ENCODE results near the gene ZC3H7B. TPM values are rescaled to one million over a fixed set of nuclear protein-coding genes. Genes with fewer than 3 reads are reported as not detected.
"Not testable (repeated sequence)": the region's sequence is repeated elsewhere in the genome, so short reads cannot be mapped to it uniquely, and the experiment has no call there.

The ZC3H7B gene, protein sequence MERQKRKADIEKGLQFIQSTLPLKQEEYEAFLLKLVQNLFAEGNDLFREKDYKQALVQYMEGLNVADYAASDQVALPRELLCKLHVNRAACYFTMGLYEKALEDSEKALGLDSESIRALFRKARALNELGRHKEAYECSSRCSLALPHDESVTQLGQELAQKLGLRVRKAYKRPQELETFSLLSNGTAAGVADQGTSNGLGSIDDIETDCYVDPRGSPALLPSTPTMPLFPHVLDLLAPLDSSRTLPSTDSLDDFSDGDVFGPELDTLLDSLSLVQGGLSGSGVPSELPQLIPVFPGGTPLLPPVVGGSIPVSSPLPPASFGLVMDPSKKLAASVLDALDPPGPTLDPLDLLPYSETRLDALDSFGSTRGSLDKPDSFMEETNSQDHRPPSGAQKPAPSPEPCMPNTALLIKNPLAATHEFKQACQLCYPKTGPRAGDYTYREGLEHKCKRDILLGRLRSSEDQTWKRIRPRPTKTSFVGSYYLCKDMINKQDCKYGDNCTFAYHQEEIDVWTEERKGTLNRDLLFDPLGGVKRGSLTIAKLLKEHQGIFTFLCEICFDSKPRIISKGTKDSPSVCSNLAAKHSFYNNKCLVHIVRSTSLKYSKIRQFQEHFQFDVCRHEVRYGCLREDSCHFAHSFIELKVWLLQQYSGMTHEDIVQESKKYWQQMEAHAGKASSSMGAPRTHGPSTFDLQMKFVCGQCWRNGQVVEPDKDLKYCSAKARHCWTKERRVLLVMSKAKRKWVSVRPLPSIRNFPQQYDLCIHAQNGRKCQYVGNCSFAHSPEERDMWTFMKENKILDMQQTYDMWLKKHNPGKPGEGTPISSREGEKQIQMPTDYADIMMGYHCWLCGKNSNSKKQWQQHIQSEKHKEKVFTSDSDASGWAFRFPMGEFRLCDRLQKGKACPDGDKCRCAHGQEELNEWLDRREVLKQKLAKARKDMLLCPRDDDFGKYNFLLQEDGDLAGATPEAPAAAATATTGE
- total RNA-seq = 10 to 100 TPM; 41.7 to 42.1 TPM

DNA sequence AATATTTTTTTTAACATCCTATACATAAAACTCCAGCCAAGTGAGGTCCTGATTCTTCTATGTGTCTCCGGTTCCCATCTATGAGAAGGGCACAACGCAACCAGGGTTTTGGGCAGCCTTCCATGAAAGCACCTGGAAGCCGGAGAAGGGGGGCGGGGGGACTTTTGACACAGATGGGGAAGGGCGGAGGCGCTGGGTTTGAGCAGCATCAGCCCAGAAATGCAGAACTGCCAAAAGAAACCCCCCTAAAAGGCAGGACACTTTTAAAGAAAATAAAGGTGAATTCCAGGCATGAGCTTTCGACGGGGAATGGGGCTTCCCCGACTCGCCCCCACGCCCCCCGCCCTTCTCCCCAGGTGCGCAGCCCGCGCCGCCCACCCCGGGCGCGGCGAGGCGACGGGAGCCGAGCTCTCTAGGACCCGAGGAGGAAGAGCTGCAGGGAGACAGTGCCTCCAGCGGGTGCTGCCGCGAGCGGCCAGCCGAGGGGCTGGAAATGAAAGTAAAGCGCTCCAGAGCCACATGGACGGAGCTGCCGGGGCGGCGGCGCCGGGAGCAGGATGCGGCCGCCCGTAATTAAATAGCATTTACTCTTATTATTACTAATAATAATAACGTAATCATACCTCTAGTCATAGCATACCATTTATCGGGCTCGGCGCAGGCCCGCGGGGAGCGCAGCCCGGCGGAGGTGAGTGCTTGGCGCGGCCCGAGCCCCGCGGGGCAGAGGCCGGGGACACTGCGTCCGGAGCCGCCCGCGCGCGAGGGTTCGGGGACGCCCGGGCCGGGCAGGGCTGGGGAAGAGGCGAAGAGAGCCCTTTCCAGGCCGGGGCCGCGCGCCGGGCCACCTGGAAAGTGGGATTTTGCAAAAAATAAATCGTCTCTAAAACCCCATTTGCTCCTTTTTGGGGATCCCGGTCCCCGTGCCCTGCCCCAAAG is at the start of gene ZC3H7B:
ZC3H7B (plus strand) TSS at position 441 of the 936 bp plus-strand sequence. CDS start 19,136 bp downstream, outside the sequence.
- peaks cover 29% of the 10 kb centered on the region for H3K4me1 Mint-ChIP-seq
- CTCF ChIA-PET = interaction anchor here (0.7 to 1.5 kb wide), 6 partner anchors 14 to 288 kb away, joined by 3 to 11 read pairs (median 4); partner anchors contain the start of genes ACO2, PHF5A, PMM1 and RANGAP1
- peak within 1 kb of the TSS; percentile 72 for H3K27ac Mint-ChIP-seq
- H3K4me3 Mint-ChIP-seq = peak within 1 kb of the TSS; percentile 74
- peaks cover 7% of the 10 kb centered on the region for H3K36me3 Mint-ChIP-seq (ENCODE audit: low read depth)
- no peaks in the 10 kb centered on the region for H3K27me3 Mint-ChIP-seq
- peak; percentile 87 for DNase-seq
- POLR2A ChIA-PET = interaction anchor here (0.7 to 8.4 kb wide), 13 partner anchors 9 to 349 kb away, joined by 3 to 117 read pairs (median 3); partner anchors contain the start of genes ACO2, EP300, PHF5A and PMM1
- H3K9me3 Mint-ChIP-seq = no peaks in the 10 kb centered on the region

DNA sequence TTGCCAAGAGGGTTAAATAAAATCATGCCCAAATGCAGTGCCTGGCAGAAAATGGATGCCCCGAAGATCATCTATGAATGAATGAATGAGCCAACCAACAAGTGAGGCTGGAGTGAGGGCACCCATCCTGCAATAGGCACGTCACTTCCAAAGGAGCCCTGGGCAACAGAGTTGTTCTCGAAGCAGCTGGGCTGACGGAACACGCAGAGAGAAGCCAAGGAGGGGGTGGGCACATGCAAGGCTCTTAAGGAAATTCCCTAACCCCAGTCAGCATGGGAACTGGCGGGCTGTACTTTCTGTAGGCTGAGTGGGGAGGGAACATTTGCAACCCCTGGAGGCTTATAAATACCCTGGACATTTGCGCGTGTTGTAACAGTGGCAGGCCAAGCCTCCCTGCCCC is 49.0 kb upstream of the ZC3H7B start:
- Mint-ChIP-seq H3K9me3 (no peaks in the 10 kb centered on the region), H3K27me3 (no peaks in the 10 kb centered on the region), H3K4me3 (no peak overlapping the region), H3K4me1 (no peaks in the 10 kb centered on the region), H3K36me3 (ENCODE audit: low read depth) (peaks cover 73% of the 10 kb centered on the region), H3K27ac (no peak overlapping the region)
- ChIA-PET CTCF (interaction anchor here (0.7 kb wide), 1 partner anchor 15 kb away, joined by 3 read pairs; no protein-coding TSS in a partner anchor), POLR2A (interaction anchor here (0.9 to 1.3 kb wide), 2 partner anchors 11 to 13 kb away, joined by 3 read pairs; partner anchors contain the start of gene CHADL)
- DNase-seq = no peak

DNA sequence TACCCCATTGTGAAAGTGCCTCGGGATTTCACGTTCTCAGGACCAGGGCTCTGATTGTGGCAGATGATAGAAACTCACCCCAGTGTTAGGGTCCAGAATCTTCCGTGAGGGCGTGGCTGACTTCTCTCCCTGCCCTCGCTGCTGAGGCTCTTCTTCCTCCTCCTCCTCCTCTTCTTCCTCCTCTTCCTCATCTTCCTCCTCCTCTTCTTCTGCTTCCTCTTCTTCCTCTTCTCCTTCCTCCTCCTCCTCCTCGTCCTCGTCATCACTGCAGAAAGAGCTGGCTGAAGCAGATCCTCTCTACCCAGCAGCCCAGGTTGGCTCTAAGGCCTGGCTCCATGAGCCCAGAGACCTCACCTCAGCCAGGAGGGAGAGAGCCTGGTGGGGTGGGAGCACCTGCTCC is 47.1 kb upstream of the ZC3H7B start:
- Mint-ChIP-seq H3K27ac (no peak overlapping the region), H3K4me1 (no peaks in the 10 kb centered on the region), H3K4me3 (no peak overlapping the region), H3K9me3 (no peaks in the 10 kb centered on the region), H3K27me3 (no peaks in the 10 kb centered on the region), H3K36me3 (ENCODE audit: low read depth) (peaks cover 84% of the 10 kb centered on the region)
- ChIA-PET POLR2A (no interaction called here), CTCF (interaction anchor here (1.1 kb wide), 1 partner anchor 9 kb away, joined by 3 read pairs; no protein-coding TSS in a partner anchor)
- no peak for DNase-seq

DNA sequence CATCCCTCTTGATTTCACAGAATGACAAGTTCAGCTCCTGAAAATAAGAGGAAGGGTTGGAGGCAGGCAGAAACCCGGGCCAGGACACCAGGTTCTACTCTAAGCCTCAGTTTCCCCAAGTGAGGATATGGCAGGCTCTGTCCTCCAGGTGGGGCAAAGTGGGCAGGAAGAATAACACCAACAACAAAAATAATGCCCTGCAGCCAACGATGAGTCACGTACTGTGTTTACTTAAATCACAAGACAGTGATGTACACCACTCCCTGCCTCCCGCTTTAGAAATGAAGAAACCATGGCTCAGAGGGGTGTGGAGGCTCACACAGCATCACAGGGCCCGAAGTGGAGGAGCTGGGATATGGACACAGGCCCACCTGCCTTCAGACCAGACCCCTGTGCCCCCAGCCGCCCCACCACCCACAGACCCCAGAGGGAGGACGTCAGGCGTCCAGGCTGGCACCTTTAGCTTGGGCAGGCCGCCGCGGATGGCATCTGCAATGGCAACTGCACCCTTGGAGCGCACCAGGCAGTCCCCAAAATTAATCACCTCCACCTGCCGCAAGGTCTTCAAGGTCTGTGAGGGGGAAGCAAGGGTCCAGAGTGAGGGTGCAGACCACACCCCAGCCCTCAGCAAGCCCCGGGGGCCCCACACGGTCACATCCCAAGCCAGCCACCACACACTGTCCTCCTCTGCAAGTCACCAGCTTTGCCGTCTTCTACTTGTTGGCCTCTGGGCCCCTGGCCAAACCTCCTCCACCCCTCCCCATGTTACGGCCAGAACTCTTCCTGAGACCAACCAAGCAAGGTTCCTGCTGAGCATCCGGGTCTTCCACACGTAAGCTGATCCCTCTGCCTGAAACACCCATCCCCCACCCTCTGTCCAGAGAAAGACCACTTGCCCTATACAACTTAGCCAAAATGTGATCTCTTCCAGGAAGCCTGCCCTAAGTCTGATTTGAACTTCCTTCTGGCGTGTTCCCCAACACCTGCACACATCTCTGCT is 44.8 kb upstream of the ZC3H7B start:
- ChIA-PET CTCF (interaction anchor here (1.3 to 1.8 kb wide), 2 partner anchors 19 to 334 kb away, joined by 3 to 4 read pairs; no protein-coding TSS in a partner anchor), POLR2A (interaction anchor here (0.9 kb wide), 1 partner anchor 29 kb away, joined by 4 read pairs; the partner anchor contains the start of gene RANGAP1)
- DNase-seq = no peak
- Mint-ChIP-seq H3K27me3 (no peaks in the 10 kb centered on the region), H3K4me1 (no peaks in the 10 kb centered on the region), H3K36me3 (ENCODE audit: low read depth) (peaks cover 81% of the 10 kb centered on the region), H3K9me3 (no peaks in the 10 kb centered on the region), H3K4me3 (no peak overlapping the region), H3K27ac (no peak overlapping the region)

DNA sequence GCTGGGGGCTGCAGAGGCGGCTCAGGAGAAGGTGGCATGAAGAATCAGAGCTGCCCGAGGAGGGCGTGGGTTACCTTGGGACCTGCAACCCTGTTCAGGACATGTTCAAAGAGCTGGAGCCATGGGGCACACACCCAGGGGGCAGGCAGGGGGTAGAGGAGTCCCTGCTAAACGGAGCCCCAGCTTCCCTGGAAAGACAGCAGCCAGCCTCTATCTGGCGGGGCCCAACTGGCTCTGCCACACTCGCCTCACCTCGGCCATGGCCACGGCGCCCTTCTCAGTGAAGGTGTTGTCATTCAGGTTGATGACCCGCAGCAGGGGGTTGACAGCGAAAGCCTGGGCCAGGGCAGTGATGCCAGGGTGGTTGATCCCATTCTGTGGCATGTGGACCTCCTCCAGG is 43.6 kb upstream of the ZC3H7B start:
- CTCF ChIA-PET = interaction anchor here (0.8 to 1.8 kb wide), 3 partner anchors 20 to 335 kb away, joined by 3 to 4 read pairs (median 3); no protein-coding TSS in a partner anchor
- H3K27me3 Mint-ChIP-seq = no peaks in the 10 kb centered on the region

DNA sequence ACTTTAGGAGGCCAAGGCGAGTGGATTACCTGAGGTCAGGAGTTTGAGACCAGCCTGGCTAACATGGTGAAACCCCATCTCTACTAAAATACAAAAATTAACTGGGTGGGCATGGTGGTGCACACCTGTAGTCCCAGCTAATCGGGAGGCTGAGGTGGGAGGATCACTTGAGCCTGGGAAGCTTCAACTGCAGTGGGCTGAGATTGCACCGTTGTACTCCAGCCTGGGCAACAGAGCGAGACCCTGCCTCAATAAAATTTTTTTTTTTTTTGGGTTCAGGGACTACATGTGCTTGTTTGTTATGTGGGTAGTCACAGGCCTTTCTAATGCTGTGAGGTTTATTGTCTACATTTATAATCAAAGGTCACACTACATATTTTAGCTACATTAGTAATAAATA is 41.6 kb upstream of the ZC3H7B start:
- CTCF ChIA-PET, H3K4me3 Mint-ChIP-seq, DNase-seq, H3K27ac Mint-ChIP-seq, H3K27me3 Mint-ChIP-seq, H3K9me3 Mint-ChIP-seq, H3K4me1 Mint-ChIP-seq, POLR2A ChIA-PET: not testable (repeated sequence)
- peaks cover 85% of the 10 kb centered on the region for H3K36me3 Mint-ChIP-seq (ENCODE audit: low read depth)

More for the DNA sequence above, 43.6 kb upstream of the ZC3H7B start:
- no peaks in the 10 kb centered on the region for H3K9me3 Mint-ChIP-seq
- no peak overlapping the region for H3K27ac Mint-ChIP-seq
- H3K4me1 Mint-ChIP-seq = no peaks in the 10 kb centered on the region
- no peak for DNase-seq
- POLR2A ChIA-PET = no interaction called here
- H3K36me3 Mint-ChIP-seq (ENCODE audit: low read depth) = peaks cover 81% of the 10 kb centered on the region
- H3K4me3 Mint-ChIP-seq = no peak overlapping the region

DNA sequence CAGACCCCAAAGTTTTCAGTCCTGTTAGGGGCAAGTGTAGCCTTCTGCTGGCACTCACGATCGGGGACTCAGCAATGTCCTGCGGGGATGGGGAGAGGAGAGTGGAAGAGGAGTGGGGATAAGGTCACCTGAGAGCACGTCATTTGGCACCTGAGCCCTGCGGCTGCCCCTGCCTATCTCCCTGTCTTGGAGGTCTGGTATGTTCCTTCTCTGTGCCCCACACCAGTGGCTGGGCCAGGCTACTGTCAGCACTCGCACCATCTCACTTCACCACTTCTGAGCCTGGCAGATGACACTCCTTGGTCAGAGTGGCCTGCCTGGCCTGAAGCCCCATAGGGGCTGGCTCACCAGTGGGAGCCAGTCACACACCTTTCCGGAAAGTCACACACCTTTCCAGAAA is 40.5 kb upstream of the ZC3H7B start:
- no peak for DNase-seq
- Mint-ChIP-seq H3K9me3 (no peaks in the 10 kb centered on the region), H3K4me1 (no peaks in the 10 kb centered on the region), H3K27me3 (no peaks in the 10 kb centered on the region), H3K27ac (no peak overlapping the region), H3K36me3 (ENCODE audit: low read depth) (peaks cover 80% of the 10 kb centered on the region), H3K4me3 (no peak overlapping the region)
- CTCF ChIA-PET = no interaction called here
- POLR2A ChIA-PET = no interaction called here

DNA sequence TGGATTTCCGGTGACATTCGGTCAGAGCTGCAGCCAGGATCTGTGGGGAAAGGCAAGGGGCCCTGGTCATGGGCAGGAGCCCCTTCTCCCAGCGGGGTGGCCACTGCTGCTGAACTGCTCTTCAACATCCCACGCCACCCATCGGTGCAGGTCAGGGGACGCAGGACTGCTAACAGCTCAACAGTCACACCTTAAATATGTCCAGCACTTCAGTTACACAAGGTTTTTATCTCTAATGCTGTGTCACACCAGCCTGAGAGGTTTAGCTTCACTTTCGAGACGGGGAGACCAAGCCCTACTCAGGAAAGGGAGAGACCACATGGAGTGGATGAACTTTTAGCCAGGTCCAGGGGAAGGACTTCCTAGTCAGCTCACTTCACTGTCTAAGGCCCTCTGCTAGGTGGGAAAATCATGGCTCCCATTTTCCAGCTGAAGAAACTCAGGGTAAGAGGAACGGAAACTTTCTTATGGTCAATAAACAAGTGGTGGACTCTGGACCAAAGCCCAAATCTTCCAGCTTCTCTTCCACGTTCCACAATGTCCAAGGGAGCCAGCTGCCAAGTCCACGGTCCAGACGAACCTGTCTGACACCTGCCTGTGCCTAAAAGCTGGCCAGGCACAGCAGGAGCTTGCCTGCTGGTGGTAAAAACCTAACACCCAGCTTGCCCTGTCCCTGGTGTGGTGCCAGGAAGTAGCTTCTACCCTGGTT is 39.6 kb upstream of the ZC3H7B start:
- CTCF ChIA-PET = no interaction called here

DNA sequence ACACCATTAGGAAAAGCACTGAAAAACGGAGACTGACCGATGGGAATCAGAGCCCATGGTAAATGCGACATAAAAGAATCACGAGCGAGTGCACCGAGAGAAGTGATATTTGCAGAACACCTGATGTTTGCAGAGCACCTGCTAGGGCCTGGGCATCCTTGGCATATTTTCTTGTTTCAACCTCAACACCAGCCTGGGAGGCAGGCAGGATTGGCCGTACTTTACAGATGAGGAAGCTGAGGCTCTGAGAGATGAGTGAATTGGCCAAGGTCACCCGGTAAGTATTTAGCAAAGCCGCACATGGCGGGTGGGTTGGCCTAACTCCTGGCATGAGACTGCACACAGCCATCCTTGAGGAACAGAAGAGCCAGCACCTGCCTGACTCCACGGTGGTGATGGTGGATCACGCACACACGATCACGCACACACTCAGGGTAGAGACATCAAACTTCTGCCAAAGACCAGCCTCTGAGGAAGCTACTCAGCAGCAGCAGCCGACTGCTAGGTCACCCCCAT is 39.0 kb upstream of the ZC3H7B start:
- Mint-ChIP-seq H3K9me3 (no peaks in the 10 kb centered on the region), H3K4me3 (no peak overlapping the region), H3K4me1 (peaks cover 1% of the 10 kb centered on the region), H3K27me3 (no peaks in the 10 kb centered on the region), H3K36me3 (ENCODE audit: low read depth) (peaks cover 80% of the 10 kb centered on the region), H3K27ac (no peak overlapping the region)
- ChIA-PET POLR2A (interaction anchor here (2.4 kb wide), 1 partner anchor 13 kb away, joined by 11 read pairs; no protein-coding TSS in a partner anchor), CTCF (no interaction called here)
- no peak for DNase-seq

More for the DNA sequence above, 39.6 kb upstream of the ZC3H7B start:
- no peaks in the 10 kb centered on the region for H3K9me3 Mint-ChIP-seq
- H3K4me1 Mint-ChIP-seq = peaks cover 1% of the 10 kb centered on the region
- H3K36me3 Mint-ChIP-seq (ENCODE audit: low read depth) = peaks cover 82% of the 10 kb centered on the region
- no peak overlapping the region for H3K4me3 Mint-ChIP-seq
- DNase-seq = no peak
- POLR2A ChIA-PET = no interaction called here
- H3K27me3 Mint-ChIP-seq = no peaks in the 10 kb centered on the region
- no peak overlapping the region for H3K27ac Mint-ChIP-seq

DNA sequence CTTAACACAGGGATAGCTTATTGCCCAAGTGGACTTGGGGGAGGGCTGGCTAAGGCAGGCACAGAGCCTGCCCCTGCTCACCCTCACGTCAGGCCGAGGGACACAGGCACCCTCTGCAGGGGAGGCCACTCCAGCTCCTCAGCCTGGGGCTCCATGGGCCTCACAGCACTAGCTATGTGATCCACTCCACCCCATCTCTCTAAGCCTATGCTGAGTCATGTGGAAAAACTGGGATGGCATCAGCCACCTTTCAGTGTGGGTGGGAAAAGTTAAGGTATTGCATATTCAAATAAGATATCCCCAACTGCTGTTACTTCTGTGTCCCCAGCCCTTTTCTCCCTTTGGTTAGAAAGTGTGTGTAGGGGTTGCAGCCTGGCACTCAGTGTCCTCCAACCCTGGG is 37.6 kb upstream of the ZC3H7B start:
- ChIA-PET POLR2A (interaction anchor here (0.5 to 2.4 kb wide), 3 partner anchors 12 to 22 kb away, joined by 3 to 11 read pairs (median 3); partner anchors contain the start of gene RANGAP1), CTCF (interaction anchor here (0.5 kb wide), 1 partner anchor 52 kb away, joined by 3 read pairs; no protein-coding TSS in a partner anchor)
- H3K27ac Mint-ChIP-seq = no peak overlapping the region
- H3K9me3 Mint-ChIP-seq = no peaks in the 10 kb centered on the region
- no peak overlapping the region for H3K4me3 Mint-ChIP-seq
- H3K27me3 Mint-ChIP-seq = no peaks in the 10 kb centered on the region
- peaks cover 1% of the 10 kb centered on the region for H3K4me1 Mint-ChIP-seq
- peaks cover 77% of the 10 kb centered on the region for H3K36me3 Mint-ChIP-seq (ENCODE audit: low read depth)
- no peak for DNase-seq
